GM23338 (cell line): Measurements from ENCODE around the gene LIMS3.
"Not testable (repeated sequence)": the region's sequence is repeated elsewhere in the genome, so short reads cannot be mapped to it uniquely, and the experiment has no call there.

Source experiments
- CREB1 ChIP-seq: fragments of 250-450 bp; sonication (Bioruptor Pico); IDR thresholded peaks from 2 replicates; pipeline ENCODE4 v1.5.0; 2020; ENCODE audit warnings: low read depth, mild to moderate bottlenecking, moderate library complexity
- EZH2 ChIP-seq: fragments of 200-600 bp; sonication (generic); IDR thresholded peaks from one replicate; pipeline ENCODE4 v1.8.0; 2017; ENCODE audit warnings: antibody characterized with exemption, mild to moderate bottlenecking, low read depth; ENCODE audit not compliant: unreplicated experiment
- EZH2phosphoT487 ChIP-seq: fragments of 200-600 bp; sonication (generic); IDR thresholded peaks from one replicate; pipeline ENCODE4 v1.8.1; 2018; ENCODE audit warnings: antibody characterized with exemption; ENCODE audit not compliant: unreplicated experiment
- JUNB ChIP-seq: IDR thresholded peaks from one replicate; pipeline ENCODE4 v1.6.1; 2016; ENCODE audit warnings: antibody characterized with exemption; ENCODE audit not compliant: unreplicated experiment
- POLR2AphosphoS5 ChIP-seq: IDR thresholded peaks from 2 replicates; pipeline ENCODE4 v1.6.1; 2016; ENCODE audit warnings: antibody characterized with exemption, low read depth
- STAT1 ChIP-seq: IDR thresholded peaks from one replicate; pipeline ENCODE4 v1.6.1; 2016; ENCODE audit warnings: antibody characterized with exemption; ENCODE audit not compliant: unreplicated experiment
- ZNF114 ChIP-seq: fragments of 250-450 bp; sonication (Bioruptor Pico); IDR thresholded peaks from 2 replicates; pipeline ENCODE4 v1.5.0; 2020; ENCODE audit warnings: mild to moderate bottlenecking, moderate library complexity
- ZNF331 ChIP-seq: fragments of 250-450 bp; sonication (Bioruptor Pico); IDR thresholded peaks from 2 replicates; pipeline ENCODE4 v1.5.0; 2020; ENCODE audit warnings: low read depth, mild to moderate bottlenecking, moderate library complexity
- TF ChIP-seq, protein P1 (sequence below), 2 experiments: fragments of 200-600 bp in 1 of 2; sonication (generic) in 1 of 2; conservative IDR thresholded peaks; 2 replicates each; pipeline versions ENCODE4 v1.5.1 to v1.6.1; 2016 to 2017; ENCODE audit warnings: antibody characterized with exemption in 2 of 2, low read depth in 2 of 2, mild to moderate bottlenecking in 2 of 2, moderate library complexity in 1 of 2
- TF ChIP-seq, protein P2 (sequence below): IDR thresholded peaks from one replicate; pipeline ENCODE4 v1.6.1; 2018; ENCODE audit warnings: antibody characterized with exemption; ENCODE audit not compliant: unreplicated experiment
- TF ChIP-seq, protein P3 (sequence below): IDR thresholded peaks from 2 replicates; pipeline ENCODE4 v1.6.1; 2016; ENCODE audit warnings: antibody characterized with exemption

DNA sequence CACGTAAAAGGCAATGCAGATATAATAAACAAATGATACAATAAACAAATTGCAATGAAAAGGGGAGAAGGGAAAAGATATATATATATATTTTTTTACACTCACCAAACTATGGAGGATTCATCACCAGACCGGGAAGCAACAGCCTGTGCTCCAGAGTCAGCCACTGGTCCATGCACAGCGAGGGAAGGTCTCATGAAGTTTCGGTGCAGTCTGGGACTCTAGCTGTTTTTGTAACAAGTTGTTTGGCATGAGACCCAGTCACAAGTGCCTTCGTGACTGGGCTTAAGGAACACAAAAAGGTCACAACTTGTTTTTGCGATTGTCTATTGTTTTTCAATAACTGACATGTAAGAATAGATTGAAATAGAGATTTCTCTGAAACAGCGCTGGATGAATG lies 4.8 kb upstream of the LIMS3 start:
- TF ChIP-seq, protein P1, sequence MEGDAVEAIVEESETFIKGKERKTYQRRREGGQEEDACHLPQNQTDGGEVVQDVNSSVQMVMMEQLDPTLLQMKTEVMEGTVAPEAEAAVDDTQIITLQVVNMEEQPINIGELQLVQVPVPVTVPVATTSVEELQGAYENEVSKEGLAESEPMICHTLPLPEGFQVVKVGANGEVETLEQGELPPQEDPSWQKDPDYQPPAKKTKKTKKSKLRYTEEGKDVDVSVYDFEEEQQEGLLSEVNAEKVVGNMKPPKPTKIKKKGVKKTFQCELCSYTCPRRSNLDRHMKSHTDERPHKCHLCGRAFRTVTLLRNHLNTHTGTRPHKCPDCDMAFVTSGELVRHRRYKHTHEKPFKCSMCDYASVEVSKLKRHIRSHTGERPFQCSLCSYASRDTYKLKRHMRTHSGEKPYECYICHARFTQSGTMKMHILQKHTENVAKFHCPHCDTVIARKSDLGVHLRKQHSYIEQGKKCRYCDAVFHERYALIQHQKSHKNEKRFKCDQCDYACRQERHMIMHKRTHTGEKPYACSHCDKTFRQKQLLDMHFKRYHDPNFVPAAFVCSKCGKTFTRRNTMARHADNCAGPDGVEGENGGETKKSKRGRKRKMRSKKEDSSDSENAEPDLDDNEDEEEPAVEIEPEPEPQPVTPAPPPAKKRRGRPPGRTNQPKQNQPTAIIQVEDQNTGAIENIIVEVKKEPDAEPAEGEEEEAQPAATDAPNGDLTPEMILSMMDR (conservative IDR thresholded peaks at IDR 0.05; ENCODE audit: low read depth in 2 of 2), result not testable (repeated sequence)
- not testable (repeated sequence) for TF ChIP-seq EZH2; POLR2AphosphoS5; CREB1 (CRISPR knock-in tag); ZNF114; STAT1; ZNF331; JUNB; EZH2phosphoT487
- TF ChIP-seq, protein P2, sequence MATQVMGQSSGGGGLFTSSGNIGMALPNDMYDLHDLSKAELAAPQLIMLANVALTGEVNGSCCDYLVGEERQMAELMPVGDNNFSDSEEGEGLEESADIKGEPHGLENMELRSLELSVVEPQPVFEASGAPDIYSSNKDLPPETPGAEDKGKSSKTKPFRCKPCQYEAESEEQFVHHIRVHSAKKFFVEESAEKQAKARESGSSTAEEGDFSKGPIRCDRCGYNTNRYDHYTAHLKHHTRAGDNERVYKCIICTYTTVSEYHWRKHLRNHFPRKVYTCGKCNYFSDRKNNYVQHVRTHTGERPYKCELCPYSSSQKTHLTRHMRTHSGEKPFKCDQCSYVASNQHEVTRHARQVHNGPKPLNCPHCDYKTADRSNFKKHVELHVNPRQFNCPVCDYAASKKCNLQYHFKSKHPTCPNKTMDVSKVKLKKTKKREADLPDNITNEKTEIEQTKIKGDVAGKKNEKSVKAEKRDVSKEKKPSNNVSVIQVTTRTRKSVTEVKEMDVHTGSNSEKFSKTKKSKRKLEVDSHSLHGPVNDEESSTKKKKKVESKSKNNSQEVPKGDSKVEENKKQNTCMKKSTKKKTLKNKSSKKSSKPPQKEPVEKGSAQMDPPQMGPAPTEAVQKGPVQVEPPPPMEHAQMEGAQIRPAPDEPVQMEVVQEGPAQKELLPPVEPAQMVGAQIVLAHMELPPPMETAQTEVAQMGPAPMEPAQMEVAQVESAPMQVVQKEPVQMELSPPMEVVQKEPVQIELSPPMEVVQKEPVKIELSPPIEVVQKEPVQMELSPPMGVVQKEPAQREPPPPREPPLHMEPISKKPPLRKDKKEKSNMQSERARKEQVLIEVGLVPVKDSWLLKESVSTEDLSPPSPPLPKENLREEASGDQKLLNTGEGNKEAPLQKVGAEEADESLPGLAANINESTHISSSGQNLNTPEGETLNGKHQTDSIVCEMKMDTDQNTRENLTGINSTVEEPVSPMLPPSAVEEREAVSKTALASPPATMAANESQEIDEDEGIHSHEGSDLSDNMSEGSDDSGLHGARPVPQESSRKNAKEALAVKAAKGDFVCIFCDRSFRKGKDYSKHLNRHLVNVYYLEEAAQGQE, result not testable (repeated sequence)
- TF ChIP-seq, protein P3, sequence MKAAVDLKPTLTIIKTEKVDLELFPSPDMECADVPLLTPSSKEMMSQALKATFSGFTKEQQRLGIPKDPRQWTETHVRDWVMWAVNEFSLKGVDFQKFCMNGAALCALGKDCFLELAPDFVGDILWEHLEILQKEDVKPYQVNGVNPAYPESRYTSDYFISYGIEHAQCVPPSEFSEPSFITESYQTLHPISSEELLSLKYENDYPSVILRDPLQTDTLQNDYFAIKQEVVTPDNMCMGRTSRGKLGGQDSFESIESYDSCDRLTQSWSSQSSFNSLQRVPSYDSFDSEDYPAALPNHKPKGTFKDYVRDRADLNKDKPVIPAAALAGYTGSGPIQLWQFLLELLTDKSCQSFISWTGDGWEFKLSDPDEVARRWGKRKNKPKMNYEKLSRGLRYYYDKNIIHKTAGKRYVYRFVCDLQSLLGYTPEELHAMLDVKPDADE, result not testable (repeated sequence)
